Immature natural killer cell (primary cell): ENCODE data around the gene NEURL2. TPM values are rescaled to one million over a fixed set of nuclear protein-coding genes. Genes with fewer than 3 reads are reported as not detected.

Experiments used
- DNase-seq, 3 donors: peaks; one replicate each; pipeline ENCODE4 v3.0.0; 2022; ENCODE audit warnings: mixed read lengths in 1 of 3
- H3K27ac Mint-ChIP-seq, 6 donors: one replicate each; pipeline ENCODE4 v1.8.0; 2020; ENCODE audit warnings: mixed read lengths in 6 of 6, mild to moderate bottlenecking in 5 of 6, inconsistent platforms in 4 of 6, moderate library complexity in 3 of 6
- H3K27me3 Mint-ChIP-seq, 3 donors: one replicate each; pipeline ENCODE4 v1.8.0; 2020 to 2021; ENCODE audit warnings: low read depth in 3 of 3, mild to moderate bottlenecking in 3 of 3, mixed read lengths in 3 of 3, moderate library complexity in 3 of 3, inconsistent platforms in 1 of 3
- H3K36me3 Mint-ChIP-seq, 3 donors: one replicate each; pipeline ENCODE4 v1.8.0; 2020; ENCODE audit warnings: mixed read lengths in 3 of 3, inconsistent platforms in 2 of 3, mild to moderate bottlenecking in 2 of 3
- H3K4me1 Mint-ChIP-seq, 2 donors: one replicate each; pipeline ENCODE4 v1.8.0; 2020; ENCODE audit warnings: inconsistent platforms in 2 of 2, mild to moderate bottlenecking in 2 of 2, mixed read lengths in 2 of 2, moderate library complexity in 1 of 2
- H3K4me3 Mint-ChIP-seq, 5 donors: one replicate each; pipeline ENCODE4 v1.8.0; 2020; ENCODE audit warnings: mild to moderate bottlenecking in 5 of 5, mixed read lengths in 5 of 5, inconsistent platforms in 3 of 5, moderate library complexity in 3 of 5
- H3K9me3 Mint-ChIP-seq, 6 donors: one replicate each; pipeline ENCODE4 v1.8.0; 2020; ENCODE audit warnings: mild to moderate bottlenecking in 6 of 6, mixed read lengths in 6 of 6, inconsistent platforms in 4 of 6, moderate library complexity in 3 of 6
- polyA plus RNA-seq, 3 donors: library from polyadenylated mRNA; unstranded; fragments of 300-500 nt; fragmentation: Illumina TruSeq; gene quantifications; one replicate each; pipeline ENCODE4 v1.2.3, GENCODE V29; 2021

The NEURL2 gene
- polyA plus RNA-seq, 3 donors from 2014 or later, result 1.0 to 1.1 TPM; not detected in 1

DNA sequence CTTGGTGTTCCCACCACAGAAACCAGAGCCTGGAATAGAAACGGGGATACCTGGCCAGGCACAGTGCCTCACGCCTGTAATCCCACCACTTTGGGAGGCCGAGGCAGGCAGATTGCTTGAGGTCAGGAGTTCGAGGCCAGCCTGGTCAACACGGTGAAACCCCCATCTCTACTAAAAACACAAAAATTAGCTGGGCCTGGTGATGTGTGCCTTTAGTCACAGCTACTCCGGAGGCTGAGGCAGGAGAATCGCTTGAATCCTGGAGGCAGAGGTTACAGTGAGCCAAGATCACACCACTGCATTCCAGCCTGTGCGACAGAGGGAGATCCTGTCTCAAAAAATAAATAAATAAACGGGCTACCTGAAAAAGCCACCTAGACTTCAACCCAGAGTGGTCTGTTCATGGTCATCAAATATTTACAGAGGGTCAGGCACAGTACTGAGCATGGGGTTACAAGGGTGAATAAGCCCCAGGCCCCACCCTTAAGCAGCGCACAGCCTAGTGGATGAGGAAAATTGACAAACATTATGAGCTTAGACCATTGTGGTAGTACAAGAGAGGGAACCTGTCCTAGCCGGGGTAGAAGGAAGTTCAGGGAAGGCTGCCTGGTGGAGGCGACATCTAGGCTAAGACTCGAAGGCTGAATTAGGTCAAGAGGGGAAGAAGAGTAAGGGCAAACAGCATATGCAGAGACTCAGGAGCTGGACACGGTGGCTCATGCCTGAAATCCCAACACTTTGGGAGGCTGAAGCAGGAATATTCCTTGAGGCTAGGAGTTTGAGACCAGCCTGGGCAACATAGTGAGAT lies 36.3 kb upstream of the NEURL2 start:
- Mint-ChIP-seq H3K27me3 (no peaks in the 10 kb centered on the region), H3K27ac (peak overlapping the region in 1 of 6 donors; percentile 26), H3K4me3 (no peak overlapping the region), H3K4me1 (no peaks in the 10 kb centered on the region), H3K9me3 (no peaks in the 10 kb centered on the region), H3K36me3 (no peaks in the 10 kb centered on the region)
- no peak for DNase-seq

GRCh38 chr20:45926731-45927070 lies 35.7 kb upstream of the NEURL2 start:
- Mint-ChIP-seq H3K9me3 (no peaks in the 10 kb centered on the region), H3K27ac (no peak overlapping the region), H3K27me3 (peaks cover 0 to 3% (median 0%) of the 10 kb centered on the region in 3 donors), H3K4me1 (no peaks in the 10 kb centered on the region), H3K4me3 (no peak overlapping the region), H3K36me3 (no peaks in the 10 kb centered on the region)
- no peak for DNase-seq

- no peaks in the 10 kb centered on the region for H3K4me1 Mint-ChIP-seq
- H3K9me3 Mint-ChIP-seq, result no peaks in the 10 kb centered on the region
- no peak overlapping the region for H3K27ac Mint-ChIP-seq
Observed at GRCh38 chr20:45925821-45926506, 35.0 kb upstream of the NEURL2 start.

GRCh38 chr20:45924391-45925261 lies 33.6 kb upstream of the NEURL2 start:
- Mint-ChIP-seq H3K27ac (no peak overlapping the region), H3K4me3 (no peak overlapping the region), H3K4me1 (no peaks in the 10 kb centered on the region), H3K27me3 (peaks cover 2 to 9% (median 5%) of the 10 kb centered on the region in 3 donors), H3K36me3 (no peaks in the 10 kb centered on the region), H3K9me3 (no peaks in the 10 kb centered on the region)
- DNase-seq, result no peak

More at GRCh38 chr20:45925821-45926506, 35.0 kb upstream of the NEURL2 start:
- Mint-ChIP-seq H3K27me3 (peaks cover under 1 to 4% (median 1%) of the 10 kb centered on the region in 3 donors), H3K36me3 (no peaks in the 10 kb centered on the region), H3K4me3 (no peak overlapping the region)
- DNase-seq, result no peak

GRCh38 chr20:45921337-45922189 lies 30.6 kb upstream of the NEURL2 start:
- H3K9me3 Mint-ChIP-seq, result no peaks in the 10 kb centered on the region
- H3K4me3 Mint-ChIP-seq, result no peak overlapping the region
- H3K4me1 Mint-ChIP-seq, result no peaks in the 10 kb centered on the region
- H3K36me3 Mint-ChIP-seq, result no peaks in the 10 kb centered on the region
- no peak overlapping the region for H3K27ac Mint-ChIP-seq
- DNase-seq, result no peak
- H3K27me3 Mint-ChIP-seq, result peaks cover 4 to 9% (median 5%) of the 10 kb centered on the region in 3 donors

GRCh38 chr20:45920462-45921336 lies 29.7 kb upstream of the NEURL2 start:
- Mint-ChIP-seq H3K4me3 (no peak overlapping the region), H3K27me3 (peaks cover 4 to 10% (median 9%) of the 10 kb centered on the region in 3 donors), H3K36me3 (no peaks in the 10 kb centered on the region), H3K4me1 (no peaks in the 10 kb centered on the region), H3K27ac (no peak overlapping the region), H3K9me3 (no peaks in the 10 kb centered on the region)
- no peak for DNase-seq

GRCh38 chr20:45919542-45920399 lies 28.8 kb upstream of the NEURL2 start:
- no peaks in the 10 kb centered on the region for H3K36me3 Mint-ChIP-seq
- H3K9me3 Mint-ChIP-seq, result no peaks in the 10 kb centered on the region
- no peak overlapping the region for H3K27ac Mint-ChIP-seq
- no peaks in the 10 kb centered on the region for H3K4me1 Mint-ChIP-seq
- H3K27me3 Mint-ChIP-seq, result peaks cover 4 to 10% (median 9%) of the 10 kb centered on the region in 3 donors
- DNase-seq, result no peak
- H3K4me3 Mint-ChIP-seq, result no peak overlapping the region

GRCh38 chr20:45918779-45919537 lies 27.9 kb upstream of the NEURL2 start:
- Mint-ChIP-seq H3K27me3 (peaks cover 5 to 10% (median 9%) of the 10 kb centered on the region in 3 donors), H3K27ac (no peak overlapping the region), H3K36me3 (no peaks in the 10 kb centered on the region), H3K9me3 (no peaks in the 10 kb centered on the region), H3K4me3 (no peak overlapping the region), H3K4me1 (no peaks in the 10 kb centered on the region)
- DNase-seq, result no peak

DNA sequence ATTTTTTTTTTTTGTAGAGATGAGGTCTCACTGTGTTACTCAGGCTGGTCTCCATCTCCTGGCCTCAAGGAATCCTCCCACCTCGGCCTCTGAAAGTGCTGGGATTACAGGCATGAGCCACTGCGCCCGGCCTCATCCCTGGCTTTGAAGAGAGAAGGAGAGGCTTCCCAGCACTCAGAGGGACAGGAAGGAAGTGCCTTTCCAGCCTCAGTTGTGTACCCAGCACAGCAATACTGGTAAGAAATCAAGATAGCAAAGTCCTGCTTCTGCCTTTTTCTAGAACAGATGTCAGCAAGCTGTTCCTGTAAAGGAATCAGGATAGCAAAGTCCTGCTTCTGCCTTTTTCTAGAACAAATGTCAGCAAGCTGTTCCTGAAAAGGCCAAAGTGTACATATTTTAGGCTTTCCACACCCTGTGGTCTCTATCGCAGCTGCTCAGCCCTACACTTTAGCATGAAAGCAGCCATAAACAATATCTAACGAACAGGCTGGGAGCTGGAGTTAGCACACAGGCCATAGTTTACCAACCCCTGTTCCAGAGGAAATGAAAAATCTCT lies 27.3 kb upstream of the NEURL2 start:
- Mint-ChIP-seq H3K36me3 (no peaks in the 10 kb centered on the region), H3K4me3 (no peak overlapping the region), H3K27ac (no peak overlapping the region), H3K9me3 (no peaks in the 10 kb centered on the region), H3K27me3 (peaks cover 5 to 10% (median 9%) of the 10 kb centered on the region in 3 donors), H3K4me1 (no peaks in the 10 kb centered on the region)
- no peak for DNase-seq

DNA sequence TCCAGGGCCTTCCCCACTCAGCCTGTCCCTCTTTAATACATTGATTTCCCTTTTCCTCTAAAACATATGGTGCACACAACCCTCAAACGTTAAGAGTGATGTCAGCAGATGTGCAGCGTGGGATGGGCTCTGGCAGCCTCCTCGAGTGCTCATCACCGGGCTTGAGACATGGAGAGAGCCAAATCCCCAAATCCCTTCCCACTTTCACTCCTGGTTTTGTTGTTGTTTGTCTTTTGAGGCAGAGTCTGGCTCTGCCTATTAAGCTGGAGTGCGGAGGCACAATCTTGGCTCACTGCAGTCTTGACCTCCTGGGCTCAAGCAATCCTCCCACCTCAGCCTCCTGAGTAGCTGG lies 26.8 kb upstream of the NEURL2 start:
- Mint-ChIP-seq H3K27me3 (peaks cover 5 to 10% (median 9%) of the 10 kb centered on the region in 3 donors), H3K27ac (no peak overlapping the region), H3K4me3 (no peak overlapping the region), H3K9me3 (no peaks in the 10 kb centered on the region), H3K4me1 (no peaks in the 10 kb centered on the region), H3K36me3 (no peaks in the 10 kb centered on the region)
- no peak for DNase-seq

DNA sequence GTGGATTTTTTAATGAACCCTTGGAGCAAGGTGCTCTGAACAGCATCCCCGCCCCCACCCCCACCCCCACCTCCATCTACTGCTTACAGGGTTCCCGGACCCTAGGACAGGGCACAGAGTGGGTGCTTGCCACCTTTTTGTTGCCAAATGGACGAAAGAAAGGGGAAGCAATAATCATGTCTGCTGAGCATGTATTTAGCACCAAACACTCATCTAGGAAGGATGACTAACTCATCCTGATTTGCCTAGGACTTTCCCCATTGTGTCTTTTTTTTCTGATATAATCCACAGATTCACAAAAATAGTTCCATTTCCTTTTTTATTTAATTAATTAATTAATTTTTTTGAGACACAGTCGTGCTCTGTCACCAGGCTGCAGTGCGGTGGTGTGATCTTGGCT lies 22.1 kb upstream of the NEURL2 start:
- Mint-ChIP-seq H3K9me3 (no peaks in the 10 kb centered on the region), H3K36me3 (no peaks in the 10 kb centered on the region), H3K27me3 (peaks cover 4 to 9% (median 8%) of the 10 kb centered on the region in 3 donors), H3K4me3 (peak overlapping the region in 1 of 5 donors; percentile 55), H3K4me1 (peaks cover 13 to 16% of the 10 kb centered on the region in 2 donors), H3K27ac (no peak overlapping the region)
- no peak for DNase-seq
